Fibroblast of peridontal ligament (primary cell): ENCODE measurements around the gene LRRC28.
A peak's percentile ranks its signal among the peaks of the same experiment; 100 is the strongest.
"Not testable (repeated sequence)": the region's sequence is repeated elsewhere in the genome, so short reads cannot be mapped to it uniquely, and the experiment has no call there.

Experiments used
- DNase-seq: peaks from one replicate; pipeline ENCODE4 v3.0.0-alpha.2; 2010; ENCODE audit errors: extremely low read depth

The LRRC28 gene

GRCh38 chr15:99393641-99394040 is 142.4 kb downstream of the LRRC28 start:
- no peak for DNase-seq

DNA sequence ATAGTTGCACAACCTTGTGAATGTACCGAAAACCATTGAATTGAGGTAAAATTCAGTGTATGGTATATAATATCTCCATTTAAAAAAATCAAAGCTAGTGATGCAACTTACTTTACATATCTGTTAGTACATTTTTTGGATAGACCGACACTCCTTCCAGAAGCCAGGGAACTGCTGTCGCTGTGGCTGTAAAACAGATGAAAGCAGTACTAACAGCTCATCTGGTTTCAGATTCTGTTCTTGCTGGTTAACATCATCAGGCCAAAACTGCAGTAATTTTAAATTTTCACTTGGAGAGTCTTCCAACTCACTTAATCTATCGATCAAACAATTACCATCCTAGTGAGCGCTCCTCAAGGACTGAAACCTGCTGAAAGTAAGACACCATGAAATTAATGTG is 145.1 kb downstream of the LRRC28 start:
- DNase-seq = no peak

GRCh38 chr15:99399061-99399460 is 147.8 kb downstream of the LRRC28 start:
- no peak for DNase-seq

DNA sequence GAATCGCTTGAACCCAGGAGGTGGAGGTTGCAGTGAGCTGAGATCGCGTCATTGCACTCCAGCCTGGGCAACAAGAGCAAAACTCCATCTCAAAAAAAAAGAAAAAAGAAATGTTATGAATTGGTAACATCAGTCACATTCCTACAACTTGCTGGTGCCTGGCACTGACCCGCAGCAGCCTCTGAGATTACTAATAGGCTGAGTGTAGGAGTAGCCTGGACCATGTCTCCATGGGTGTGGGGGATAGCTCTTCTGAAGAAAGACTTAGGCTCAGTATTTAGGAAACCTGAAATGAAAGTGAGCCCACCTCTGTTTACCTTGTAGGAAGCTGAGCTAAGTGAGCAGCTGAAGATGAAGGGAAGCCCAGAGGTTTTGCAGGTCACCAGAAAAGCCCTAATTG is 148.3 kb downstream of the LRRC28 start:
- DNase-seq = peak; percentile 13

DNA sequence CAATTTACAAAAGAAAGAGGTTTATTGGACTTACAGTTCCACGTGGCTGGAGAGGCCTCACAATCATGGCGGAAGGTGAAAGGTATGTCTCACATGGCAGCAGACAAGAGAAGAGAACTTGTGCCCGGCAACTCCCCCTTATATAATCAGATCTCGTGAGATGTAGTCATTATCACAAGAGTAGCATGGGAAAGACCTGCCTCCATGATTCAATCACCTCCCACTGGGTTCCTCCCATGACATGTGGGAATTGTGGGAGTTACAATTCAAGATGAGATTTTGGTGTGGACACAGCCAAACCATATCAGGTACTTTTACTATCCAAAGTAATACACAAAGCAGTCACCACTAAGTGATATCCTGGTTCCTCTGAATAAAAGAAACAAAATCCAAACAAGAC is 149.9 kb downstream of the LRRC28 start:
- DNase-seq = not testable (repeated sequence)

- DNase-seq = peak; percentile 42
Observed at GRCh38 chr15:99402014-99402729, 150.9 kb downstream of the LRRC28 start.

DNA sequence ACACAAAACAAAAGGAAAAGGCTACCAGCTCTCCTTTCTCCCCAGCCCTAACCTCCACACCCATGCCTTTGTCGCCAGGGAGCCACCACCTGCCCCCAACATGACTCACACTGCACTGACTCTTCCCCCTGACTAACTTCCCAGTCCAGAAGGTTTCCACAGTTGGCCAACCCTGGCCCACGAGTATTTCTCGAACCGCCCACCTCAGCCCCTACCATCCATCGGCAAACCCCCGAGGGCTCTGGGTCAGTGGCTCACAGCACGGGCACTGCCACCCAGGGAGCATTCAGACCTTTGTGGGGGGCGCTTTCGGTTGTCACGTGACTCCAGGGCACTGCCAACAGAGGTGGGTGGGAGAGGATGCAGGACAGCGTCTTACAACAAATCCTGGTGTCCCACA is 152.3 kb downstream of the LRRC28 start:
- DNase-seq = no peak

GRCh38 chr15:99404454-99404853 is 153.2 kb downstream of the LRRC28 start:
- no peak for DNase-seq

DNA sequence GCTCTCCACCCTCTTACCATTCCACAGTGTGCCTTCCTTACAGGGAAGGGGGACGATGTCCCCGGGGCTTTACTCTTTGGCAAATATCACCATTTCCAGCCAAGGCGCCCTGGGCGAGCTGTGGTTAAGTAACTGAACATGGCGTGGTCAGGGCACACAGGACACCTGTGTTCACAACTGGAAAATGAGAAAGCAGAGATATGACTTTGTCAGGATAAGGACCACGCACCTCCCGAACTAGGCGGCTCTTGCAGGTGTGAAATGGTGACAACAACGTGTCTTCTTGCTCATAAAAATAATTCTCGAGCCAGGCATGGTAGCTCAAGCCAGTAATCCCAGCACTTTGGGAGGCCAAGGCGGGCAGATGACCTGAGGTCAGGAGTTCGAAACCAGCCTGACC is 154.8 kb downstream of the LRRC28 start:
- DNase-seq = no peak

- no peak for DNase-seq
Observed at GRCh38 chr15:99406716-99407487, 155.6 kb downstream of the LRRC28 start.

- no peak for DNase-seq
Observed at GRCh38 chr15:99407716-99408115, 156.4 kb downstream of the LRRC28 start.

GRCh38 chr15:99408236-99409096 is 157.2 kb downstream of the LRRC28 start:
- DNase-seq = peak; percentile 91

- DNase-seq = peak; percentile 57
Observed at GRCh38 chr15:99409097-99409473, 157.8 kb downstream of the LRRC28 start.

DNA sequence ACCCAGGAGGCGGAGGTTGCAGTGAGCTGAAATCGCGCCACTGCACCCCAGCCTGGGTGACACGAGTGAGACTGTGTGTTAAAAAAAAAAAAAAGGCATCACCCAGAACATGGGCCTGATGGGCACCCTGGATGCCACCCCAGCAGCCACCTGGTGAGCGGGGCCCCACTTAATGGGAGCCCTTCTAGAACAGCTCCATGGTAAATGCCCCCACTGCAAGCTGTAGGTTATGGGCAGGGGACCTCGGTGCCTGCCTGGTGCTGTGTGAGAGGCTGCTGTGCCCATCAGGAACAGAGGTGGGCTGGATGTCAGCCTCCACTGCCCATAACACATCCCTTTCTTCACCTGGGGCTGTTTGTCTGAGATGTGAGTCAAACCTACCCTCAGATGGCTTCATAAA is 158.3 kb downstream of the LRRC28 start:
- DNase-seq = no peak

DNA sequence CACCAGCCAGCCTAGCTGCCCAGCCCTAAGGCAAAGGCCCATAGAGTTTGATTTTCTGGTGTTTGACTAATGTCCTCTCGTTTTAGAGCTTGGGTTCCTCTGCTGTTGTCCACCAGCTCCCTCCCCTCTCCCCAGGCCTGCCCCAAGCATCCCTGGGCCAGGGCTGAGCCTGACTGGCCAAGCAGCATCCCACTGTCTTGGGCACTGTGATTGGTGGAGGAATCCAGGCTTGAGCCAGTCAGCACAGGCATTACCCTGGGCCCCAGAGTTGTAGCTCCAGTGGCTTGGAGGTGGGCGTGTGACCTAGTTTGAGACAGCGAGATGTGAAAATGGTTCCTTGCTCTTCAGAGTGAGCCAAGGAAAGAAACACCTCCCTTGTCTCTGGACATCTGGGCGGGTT is 159.2 kb downstream of the LRRC28 start:
- DNase-seq = no peak

DNA sequence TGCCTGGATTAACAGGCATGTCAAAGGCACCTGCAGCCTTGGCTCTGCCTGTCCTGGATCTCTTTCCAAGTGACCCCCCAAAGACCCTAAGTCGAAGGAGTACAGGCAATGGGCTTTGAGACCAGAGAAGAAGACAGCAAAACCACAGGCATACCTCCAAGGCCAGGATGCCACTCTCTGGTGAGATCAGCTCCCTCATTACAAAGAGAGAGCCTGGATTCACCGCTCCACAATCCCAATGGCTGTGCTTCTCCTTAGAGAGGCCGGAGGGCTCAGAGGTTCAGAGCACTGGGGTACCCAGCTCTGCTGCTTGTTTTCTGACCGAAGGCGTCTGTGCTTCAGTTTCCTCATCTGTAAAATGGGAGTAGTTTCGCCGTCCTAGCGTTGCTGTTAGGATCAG is 160.0 kb downstream of the LRRC28 start:
- DNase-seq = no peak

- no peak for DNase-seq
Observed at GRCh38 chr15:99412082-99412481, 160.8 kb downstream of the LRRC28 start.

GRCh38 chr15:99412626-99413025 is 161.3 kb downstream of the LRRC28 start:
- DNase-seq = no peak

DNA sequence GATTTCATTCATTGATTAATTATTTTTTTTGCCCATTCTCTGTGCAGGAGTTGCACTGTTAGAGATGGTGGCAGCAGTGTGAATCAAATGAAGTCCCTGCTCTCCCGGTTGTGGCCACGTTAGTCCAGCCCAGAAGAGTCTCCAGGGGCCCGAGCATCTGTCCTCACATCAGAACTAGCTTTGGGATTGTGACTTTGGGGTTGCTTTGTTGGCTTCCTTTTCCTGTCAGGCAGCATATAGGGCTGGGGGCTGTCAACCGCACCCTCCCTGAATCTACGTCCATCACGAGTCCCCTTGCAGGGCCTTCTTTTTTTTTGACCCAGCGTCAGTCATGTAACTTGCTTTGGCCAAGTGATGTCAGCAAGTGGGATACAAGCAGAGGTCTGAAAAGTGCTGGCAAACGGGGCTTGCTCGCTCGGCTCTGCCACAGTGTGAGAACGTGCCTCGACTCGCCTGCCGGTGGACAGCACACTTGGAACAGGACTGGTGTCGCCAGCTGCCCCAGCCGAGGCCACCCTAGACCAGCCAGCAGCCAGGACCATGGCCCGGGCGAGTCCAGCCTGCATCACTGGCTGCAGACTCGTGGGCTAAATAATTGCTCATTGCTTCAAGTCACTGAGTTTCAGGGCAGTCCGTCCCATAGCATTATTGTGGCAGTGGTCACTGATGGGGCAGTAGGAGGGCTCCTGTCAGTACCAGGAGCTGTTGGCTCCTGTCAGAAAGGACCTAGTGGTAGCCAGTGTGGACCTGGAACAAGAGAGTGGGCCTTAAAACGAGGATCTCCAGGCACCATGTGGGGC is 162.9 kb downstream of the LRRC28 start:
- DNase-seq = no peak

- DNase-seq = no peak
Observed at GRCh38 chr15:99414755-99415731, 163.8 kb downstream of the LRRC28 start.
